Esophagus muscularis mucosa (tissue), 4 donors: ENCODE results near the gene SLCO3A1. TPM values are rescaled to one million over a fixed set of nuclear protein-coding genes. Genes with fewer than 3 reads are reported as not detected.

Source experiments
- DNase-seq: peaks from one replicate; pipeline ENCODE4 v3.0.0-alpha.2; 2017; ENCODE audit errors: extremely low spot score
- H3K27ac ChIP-seq, 4 donors: fragments of 200-600 bp; sonication (generic); replicated peaks in 1 of 4; 1 replicate in 3 of 4; 2 replicates in 1 of 4; pipeline ENCODE4 v1.5.1; 2016 to 2019; ENCODE audit warnings: mild to moderate bottlenecking in 1 of 4
- H3K27me3 ChIP-seq, 4 donors: fragments of 200-600 bp; sonication (generic); one replicate each; pipeline versions ENCODE4 v1.5.1 to v1.6.0; 2016 to 2019
- H3K36me3 ChIP-seq, 4 donors: fragments of 200-600 bp; sonication (generic); one replicate each; pipeline ENCODE4 v1.5.1; 2016 to 2019
- H3K4me1 ChIP-seq, 4 donors: fragments of 200-600 bp; sonication (generic); one replicate each; pipeline ENCODE4 v1.5.1; 2016 to 2019
- H3K4me3 ChIP-seq, 4 donors: fragments of 200-600 bp; sonication (generic); 1 replicate in 2 of 4; 2 replicates in 2 of 4; pipeline ENCODE4 v1.5.1; 2016 to 2019; ENCODE audit warnings: mild to moderate bottlenecking in 4 of 4, moderate library complexity in 1 of 4
- H3K9me3 ChIP-seq, 4 donors: fragments of 200-600 bp; sonication (generic); 1 replicate in 3 of 4; 2 replicates in 1 of 4; pipeline ENCODE4 v1.5.1; 2016 to 2019
- EP300 ChIP-seq: sonication (generic); formaldehyde crosslinking; IDR thresholded peaks from one replicate; pipeline ENCODE4 v1.6.1; 2017; ENCODE audit warnings: antibody characterized with exemption
- POLR2A ChIP-seq: fragments of 450-650 bp; IDR thresholded peaks from one replicate; pipeline ENCODE4 v1.6.1; 2017; ENCODE audit warnings: antibody characterized with exemption, moderate library complexity, mild to moderate bottlenecking, low read depth
- POLR2AphosphoS5 ChIP-seq, 2 donors: sonication (generic); formaldehyde crosslinking; IDR thresholded peaks; one replicate each; pipeline ENCODE4 v1.6.1; 2017; ENCODE audit warnings: antibody characterized with exemption in 2 of 2
- WGBS: methylation state at CpG from one replicate; pipeline ENCODE4 v1.1.5; 2018; 5-methylcytosine and 5-hydroxymethylcytosine counted together
- intact Hi-C: fragments of 100-400 bp; cut with DNase I; formaldehyde crosslinking; loops from one replicate; pipeline ENCODE4 v1.15.1; 2023
- total RNA-seq, 4 donors: library from RNA; depleted of rRNA; stranded (reverse); fragments of >200 nt; gene quantifications; one replicate each; pipeline versions ENCODE4 v1.1.0 to v1.2.1, GENCODE V29; 2016
- TF ChIP-seq, protein P1 (sequence below), 3 experiments: fragments of 200-600 bp in 2 of 3; fragments of 450-650 bp in 1 of 3; sonication (generic) in 2 of 3; IDR thresholded peaks; one replicate each; pipeline ENCODE4 v1.5.1; 2017 to 2019; ENCODE audit warnings: antibody characterized with exemption in 3 of 3, mild to moderate bottlenecking in 2 of 3, moderate library complexity in 1 of 3

SLCO3A1 gene
- total RNA-seq, 4 donors from 2014 or later, result 5.6 to 17.5 (median 12.3) TPM

DNA sequence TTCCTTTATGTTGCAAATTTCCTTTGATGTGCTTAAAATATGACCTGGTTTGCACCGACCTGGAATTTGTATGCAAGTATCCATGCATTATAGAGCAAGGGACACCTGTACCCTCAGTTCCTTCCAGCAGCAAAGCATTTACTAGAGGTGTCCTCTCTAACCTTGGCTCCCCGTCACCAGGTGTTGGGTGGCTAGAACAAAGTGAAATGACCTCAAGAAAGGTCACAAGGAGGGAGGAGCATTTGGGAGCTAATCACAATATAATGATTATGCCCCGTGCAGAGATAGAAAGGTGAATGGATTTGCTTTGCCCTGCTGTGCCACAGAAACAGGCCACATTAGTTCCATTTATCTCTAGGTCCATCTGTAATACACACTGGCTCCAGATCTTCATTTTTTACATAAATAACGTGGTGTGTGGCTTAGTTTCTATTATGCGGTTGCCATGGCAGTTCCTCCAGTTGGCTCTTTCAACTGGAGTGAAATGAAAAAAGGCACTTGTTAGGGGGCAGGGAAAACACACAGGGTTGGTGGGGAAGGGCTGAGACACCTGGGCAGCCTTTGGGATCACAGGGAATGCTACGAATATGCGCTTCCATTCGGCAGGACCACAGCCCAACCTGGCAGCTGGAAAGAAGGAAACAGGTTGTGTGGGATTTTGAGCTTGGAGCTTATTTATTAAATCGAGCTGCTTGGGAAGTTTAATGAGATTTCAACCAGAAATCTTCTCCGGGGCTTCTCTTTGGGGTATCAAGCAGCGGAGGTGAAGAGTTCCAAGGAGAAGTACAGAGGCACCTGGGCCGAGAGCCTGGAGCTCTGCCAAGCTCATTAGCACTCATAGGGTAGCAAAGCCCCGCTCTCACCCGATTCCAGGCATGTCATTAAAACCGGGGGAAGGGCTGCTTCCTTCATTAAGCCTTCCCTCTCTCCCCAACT lies 306.7 kb downstream of the SLCO3A1 start:
- 73% methylated on average over 15 of the region's 15 CpGs for WGBS

GRCh38 chr15:92161039-92161670 lies 307.6 kb downstream of the SLCO3A1 start:
- intact Hi-C loops, result no loop called here
- no peak for DNase-seq
- Histone ChIP-seq H3K36me3 (peaks cover 0 to 36% (median 19%) of the 10 kb centered on the region in 4 donors), H3K27ac (no peak overlapping the region), H3K4me3 (no peak overlapping the region), H3K4me1 (no peaks in the 10 kb centered on the region), H3K27me3 (no peaks in the 10 kb centered on the region), H3K9me3 (no peaks in the 10 kb centered on the region)
- 97% methylated on average over 6 of the region's 6 CpGs for WGBS
- TF ChIP-seq POLR2A (no peak), POLR2AphosphoS5 (IDR thresholded peaks at IDR 0.05) (no peak), EP300 (no peak)
- TF ChIP-seq, protein P1, sequence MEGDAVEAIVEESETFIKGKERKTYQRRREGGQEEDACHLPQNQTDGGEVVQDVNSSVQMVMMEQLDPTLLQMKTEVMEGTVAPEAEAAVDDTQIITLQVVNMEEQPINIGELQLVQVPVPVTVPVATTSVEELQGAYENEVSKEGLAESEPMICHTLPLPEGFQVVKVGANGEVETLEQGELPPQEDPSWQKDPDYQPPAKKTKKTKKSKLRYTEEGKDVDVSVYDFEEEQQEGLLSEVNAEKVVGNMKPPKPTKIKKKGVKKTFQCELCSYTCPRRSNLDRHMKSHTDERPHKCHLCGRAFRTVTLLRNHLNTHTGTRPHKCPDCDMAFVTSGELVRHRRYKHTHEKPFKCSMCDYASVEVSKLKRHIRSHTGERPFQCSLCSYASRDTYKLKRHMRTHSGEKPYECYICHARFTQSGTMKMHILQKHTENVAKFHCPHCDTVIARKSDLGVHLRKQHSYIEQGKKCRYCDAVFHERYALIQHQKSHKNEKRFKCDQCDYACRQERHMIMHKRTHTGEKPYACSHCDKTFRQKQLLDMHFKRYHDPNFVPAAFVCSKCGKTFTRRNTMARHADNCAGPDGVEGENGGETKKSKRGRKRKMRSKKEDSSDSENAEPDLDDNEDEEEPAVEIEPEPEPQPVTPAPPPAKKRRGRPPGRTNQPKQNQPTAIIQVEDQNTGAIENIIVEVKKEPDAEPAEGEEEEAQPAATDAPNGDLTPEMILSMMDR (IDR thresholded peaks at IDR 0.05), result no peak

More for the DNA sequence above, 306.7 kb downstream of the SLCO3A1 start:
- H3K4me1 ChIP-seq, result no peaks in the 10 kb centered on the region
- H3K27me3 ChIP-seq, result no peaks in the 10 kb centered on the region
- TF ChIP-seq EP300 (no peak), POLR2A (no peak), POLR2AphosphoS5 (IDR thresholded peaks at IDR 0.05) (no peak)
- TF ChIP-seq, protein P1 (IDR thresholded peaks at IDR 0.05), result no peak
- H3K9me3 ChIP-seq, result no peaks in the 10 kb centered on the region
- intact Hi-C loops, result no loop called here
- peaks cover 0 to 40% (median 19%) of the 10 kb centered on the region in 4 donors for H3K36me3 ChIP-seq
- no peak for DNase-seq
- no peak overlapping the region for H3K4me3 ChIP-seq
- no peak overlapping the region for H3K27ac ChIP-seq

- H3K9me3 ChIP-seq, result no peaks in the 10 kb centered on the region
- WGBS, result 95% methylated on average over 17 of the region's 17 CpGs
- no peaks in the 10 kb centered on the region for H3K27me3 ChIP-seq
- H3K27ac ChIP-seq, result no peak overlapping the region
- peaks cover 0 to 40% (median 19%) of the 10 kb centered on the region in 4 donors for H3K36me3 ChIP-seq
- H3K4me3 ChIP-seq, result no peak overlapping the region
- intact Hi-C loops, result no loop called here
- H3K4me1 ChIP-seq, result peaks cover 0 to 7% (median 0%) of the 10 kb centered on the region in 4 donors
- DNase-seq, result no peak
- TF ChIP-seq, protein P1 (IDR thresholded peaks at IDR 0.05), result no peak
- TF ChIP-seq POLR2A, result no peak
- TF ChIP-seq POLR2AphosphoS5 (IDR thresholded peaks at IDR 0.05), result no peak
- TF ChIP-seq EP300, result no peak
Measured at GRCh38 chr15:92162657-92163056, 309.1 kb downstream of the SLCO3A1 start.

GRCh38 chr15:92163641-92164040 lies 310.1 kb downstream of the SLCO3A1 start:
- intact Hi-C loops, result no loop called here
- 85% methylated on average over 10 of the region's 10 CpGs for WGBS

More at GRCh38 chr15:92163641-92164040, 310.1 kb downstream of the SLCO3A1 start:
- no peak for DNase-seq
- H3K27ac ChIP-seq, result no peak overlapping the region
- no peaks in the 10 kb centered on the region for H3K9me3 ChIP-seq
- no peak overlapping the region for H3K4me3 ChIP-seq
- peaks cover 0 to 40% (median 19%) of the 10 kb centered on the region in 4 donors for H3K36me3 ChIP-seq
- no peaks in the 10 kb centered on the region for H3K27me3 ChIP-seq
- H3K4me1 ChIP-seq, result peaks cover 0 to 7% (median 0%) of the 10 kb centered on the region in 4 donors
- TF ChIP-seq, protein P1 (IDR thresholded peaks at IDR 0.05), result no peak
- TF ChIP-seq EP300 (no peak), POLR2A (no peak), POLR2AphosphoS5 (IDR thresholded peaks at IDR 0.05) (no peak)
